Midbrain (tissue), 1 donor: ENCODE results near the gene GRXCR2.
"Not testable (repeated sequence)": the region's sequence is repeated elsewhere in the genome, so short reads cannot be mapped to it uniquely, and the experiment has no call there.

Experiments
- DNase-seq: peaks from one replicate; lab custom pipeline; 2025; lab: John Stamatoyannopoulos, UW

The GRXCR2 gene

DNA sequence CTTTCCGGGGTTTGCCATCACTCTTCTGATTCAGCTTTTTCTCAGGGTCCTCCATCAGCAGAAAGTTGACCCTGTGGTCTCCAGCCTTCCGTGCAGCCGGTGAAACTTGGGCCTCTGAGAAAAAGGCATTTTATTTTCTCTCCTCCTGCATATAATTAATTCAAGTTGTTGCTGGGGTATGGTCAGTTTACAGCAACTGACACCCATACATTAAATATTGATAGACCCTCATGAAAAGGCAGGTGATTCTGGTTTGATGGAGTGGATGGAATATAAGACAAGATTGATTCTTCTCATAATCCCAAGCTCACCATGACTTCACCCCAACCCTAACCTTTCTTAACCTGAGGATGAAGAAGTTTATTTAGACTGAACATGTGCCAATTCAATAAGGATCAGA, at the start of gene GRXCR2:
GRXCR2 (minus strand) TSS at position 101 of the 400 bp plus-strand sequence; CDS start at position 55, 46 bp downstream.
- DNase-seq: no peak

DNA sequence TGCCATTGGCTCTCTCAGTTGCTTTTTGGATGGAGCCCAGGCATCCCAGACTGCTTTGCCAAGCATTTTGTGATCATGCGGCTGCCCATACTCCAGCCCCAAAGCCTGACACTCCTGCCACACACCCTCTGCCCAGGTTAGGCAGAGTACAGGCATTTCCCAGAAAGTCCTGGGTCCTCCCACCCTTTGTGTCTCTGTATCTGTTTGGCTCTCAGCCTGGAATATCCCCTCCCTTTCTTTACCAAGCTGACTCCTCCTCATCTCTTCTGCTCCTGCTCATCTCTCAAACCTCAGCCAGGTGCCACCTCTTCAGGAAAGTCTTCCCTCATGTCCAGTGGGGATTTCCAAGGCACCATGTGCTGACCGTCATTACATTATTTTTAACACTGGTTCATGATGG, 49.2 kb upstream of the GRXCR2 start:
- DNase-seq: no peak

DNA sequence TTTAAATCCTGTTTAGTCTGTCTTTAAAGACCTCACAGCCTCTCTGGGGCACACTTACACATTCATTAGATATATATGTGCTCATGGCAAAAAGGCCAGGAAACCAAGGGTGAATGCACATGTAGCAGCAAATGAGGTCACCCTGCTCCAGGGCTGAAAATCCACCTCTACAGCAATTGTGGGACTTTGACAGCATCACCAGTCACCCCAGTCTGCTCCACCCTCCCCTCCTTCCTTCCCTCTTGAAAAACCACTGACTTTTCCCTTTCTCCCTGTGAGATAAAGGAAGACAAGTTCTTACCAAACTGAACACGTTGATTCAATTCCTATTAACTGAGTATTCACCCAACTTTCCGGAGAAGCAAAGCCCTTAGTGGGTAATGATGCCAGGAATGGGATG, 48.4 kb upstream of the GRXCR2 start:
- no peak for DNase-seq

DNA sequence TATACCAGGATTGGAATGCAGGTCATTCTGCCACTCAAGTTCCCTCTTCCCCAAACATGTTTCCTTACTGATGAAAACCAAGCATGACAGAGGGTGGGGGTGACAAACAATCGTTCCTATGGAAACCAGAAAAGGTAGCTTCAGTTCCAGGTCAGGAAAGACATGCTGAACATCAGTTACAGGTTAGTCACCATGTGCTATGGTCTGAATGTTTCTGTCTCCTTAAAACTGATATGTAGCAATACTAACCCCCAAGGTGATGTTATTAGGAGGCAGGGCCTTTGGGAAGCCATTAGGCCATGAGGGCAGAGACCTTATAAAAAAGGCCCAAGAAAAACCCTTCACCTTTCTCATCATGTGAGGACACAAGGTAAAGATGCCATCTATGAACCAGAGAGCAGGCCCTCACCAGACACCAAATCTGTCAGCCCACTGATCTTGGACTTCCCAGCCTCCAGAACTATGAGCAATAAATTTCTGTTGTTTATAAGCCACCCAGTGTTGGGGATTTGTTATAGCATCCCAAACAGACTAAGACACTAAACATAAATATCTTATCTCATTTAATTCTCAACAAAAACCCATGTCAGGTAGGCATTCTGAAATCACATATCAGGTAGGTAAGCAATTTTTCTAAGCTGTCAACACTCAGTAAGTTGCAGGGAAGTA, 47.9 kb upstream of the GRXCR2 start:
- DNase-seq: no peak

DNA sequence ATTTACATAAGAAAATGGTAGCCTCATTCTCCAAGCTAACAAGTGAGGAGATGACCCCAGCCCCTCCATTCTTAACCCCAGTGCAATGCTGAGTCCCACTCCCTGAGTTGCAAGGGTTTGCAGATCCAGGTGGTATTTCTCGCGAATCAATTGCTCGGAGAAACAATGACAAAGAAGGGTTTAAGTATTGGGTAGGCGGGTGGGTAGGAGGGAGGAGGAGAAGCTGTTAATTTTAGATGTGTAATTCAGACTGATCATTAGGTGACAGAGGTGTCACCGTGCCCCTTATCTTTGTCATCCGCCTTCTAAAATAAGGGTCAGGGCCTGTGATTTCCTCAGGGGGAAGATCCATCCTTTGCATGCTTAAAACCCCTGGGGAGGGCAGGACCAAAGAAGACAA, 46.6 kb upstream of the GRXCR2 start:
- DNase-seq: no peak

GRCh38 chr5:145918397-145918796, 45.6 kb upstream of the GRXCR2 start:
- no peak for DNase-seq

DNA sequence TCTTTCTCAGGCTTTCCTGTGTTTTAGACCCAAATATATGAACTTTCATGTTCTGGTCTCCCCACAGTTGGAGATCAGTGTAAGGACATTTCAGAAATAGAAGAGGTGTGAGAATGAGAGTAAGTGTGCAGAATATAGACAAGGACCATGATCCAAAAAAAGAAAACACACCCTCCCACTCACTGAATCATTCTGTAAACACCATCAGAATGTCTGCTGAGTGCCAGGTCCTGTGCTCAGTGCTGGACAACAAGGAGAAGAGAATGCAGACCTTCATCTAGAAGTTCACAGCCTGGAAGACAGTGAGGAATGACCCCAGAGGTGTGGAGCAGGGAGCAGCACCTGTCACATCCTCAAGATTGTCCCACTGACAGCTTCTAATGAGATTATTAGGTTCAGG, 44.5 kb upstream of the GRXCR2 start:
- no peak for DNase-seq

DNA sequence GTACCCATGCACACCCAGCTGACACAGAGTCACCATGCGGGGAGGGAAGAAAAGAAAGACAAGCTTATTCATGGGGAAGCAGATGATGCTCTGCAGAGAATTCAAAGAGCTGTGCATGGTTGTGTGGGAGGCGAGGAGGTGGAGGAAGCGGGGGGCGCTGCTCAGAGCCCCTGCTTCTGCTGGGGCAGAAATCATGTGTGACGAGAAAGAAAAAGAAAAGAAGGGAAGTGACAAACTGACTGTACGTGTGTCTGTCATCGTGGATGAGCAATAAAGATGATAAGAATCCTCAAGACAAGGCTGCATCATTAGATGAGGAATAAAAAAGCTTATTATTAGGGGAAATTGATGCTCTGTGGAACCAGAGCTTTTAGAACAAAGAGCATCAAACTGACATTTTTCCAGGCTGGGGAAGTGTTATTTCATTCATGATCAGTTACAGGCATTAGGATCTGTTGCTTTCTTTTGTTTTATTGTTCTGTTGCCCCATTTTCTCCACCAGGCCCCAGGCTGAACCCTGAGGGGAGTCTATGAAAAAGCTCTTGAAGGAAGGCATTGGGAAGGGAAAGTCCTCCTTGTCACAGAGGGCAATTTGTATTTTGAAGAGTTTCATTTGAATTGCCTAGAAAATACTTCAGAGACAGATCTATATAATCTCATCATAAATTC, 43.3 kb upstream of the GRXCR2 start:
- DNase-seq: no peak

DNA sequence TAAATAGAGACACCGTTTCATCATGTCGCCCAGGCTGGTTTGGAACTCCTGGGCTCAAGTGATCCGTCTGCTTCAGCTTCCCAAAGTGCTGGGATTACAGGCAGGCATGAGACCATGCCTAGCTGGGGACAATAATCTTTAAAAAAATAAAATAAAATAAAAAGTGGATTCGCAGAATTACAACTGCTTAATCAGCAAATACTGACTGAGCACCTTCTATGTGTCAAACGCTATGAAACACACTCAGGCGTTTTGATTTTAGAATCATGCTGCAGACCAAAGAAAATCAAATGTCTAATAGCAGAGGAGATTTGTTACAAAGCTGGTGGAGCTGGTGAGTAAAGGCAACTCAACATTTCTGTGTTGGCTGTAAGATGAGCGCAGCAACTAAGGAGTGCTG, 40.9 kb upstream of the GRXCR2 start:
- no peak for DNase-seq

- no peak for DNase-seq
Observed at GRCh38 chr5:145912594-145912993, 39.8 kb upstream of the GRXCR2 start.

DNA sequence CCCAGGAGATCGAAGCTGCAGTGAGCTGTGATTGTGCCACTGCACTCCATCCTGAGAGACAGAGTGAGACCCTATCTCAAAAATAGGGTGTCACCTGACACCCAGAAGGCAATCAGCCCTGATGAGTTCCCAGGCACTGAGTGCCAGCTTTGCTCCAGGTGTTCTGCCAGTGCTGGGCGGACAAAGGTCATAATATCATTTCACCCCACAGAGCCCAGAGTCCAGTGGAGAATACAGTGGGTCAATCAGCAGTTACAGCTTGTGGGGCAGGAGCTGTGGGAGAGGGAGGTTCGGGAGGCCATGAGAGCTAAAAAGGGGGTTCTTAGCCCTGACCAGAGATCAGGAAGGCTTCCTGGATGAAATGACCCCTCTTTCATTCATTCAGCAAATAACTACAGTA, 39.2 kb upstream of the GRXCR2 start:
- DNase-seq: no peak

DNA sequence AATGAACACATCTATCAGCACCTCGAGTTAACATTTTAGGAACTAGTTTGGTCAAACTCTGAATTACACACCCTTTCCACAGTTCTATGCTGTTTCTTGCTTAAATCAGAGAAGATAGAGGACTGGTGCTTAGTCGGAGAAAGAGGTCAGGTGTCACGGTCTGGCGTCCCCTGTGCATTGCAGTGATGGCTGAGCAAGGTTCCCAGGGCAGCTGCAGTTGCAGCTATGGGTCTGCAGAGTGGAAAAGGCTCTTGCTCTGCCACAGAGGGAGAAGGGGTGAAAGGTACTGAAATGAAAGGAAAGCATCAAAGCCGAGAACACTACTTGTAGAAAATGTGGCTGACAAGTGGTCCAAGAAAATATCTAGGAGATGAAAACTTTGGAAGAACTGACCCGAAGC, 38.4 kb upstream of the GRXCR2 start:
- DNase-seq: no peak

DNA sequence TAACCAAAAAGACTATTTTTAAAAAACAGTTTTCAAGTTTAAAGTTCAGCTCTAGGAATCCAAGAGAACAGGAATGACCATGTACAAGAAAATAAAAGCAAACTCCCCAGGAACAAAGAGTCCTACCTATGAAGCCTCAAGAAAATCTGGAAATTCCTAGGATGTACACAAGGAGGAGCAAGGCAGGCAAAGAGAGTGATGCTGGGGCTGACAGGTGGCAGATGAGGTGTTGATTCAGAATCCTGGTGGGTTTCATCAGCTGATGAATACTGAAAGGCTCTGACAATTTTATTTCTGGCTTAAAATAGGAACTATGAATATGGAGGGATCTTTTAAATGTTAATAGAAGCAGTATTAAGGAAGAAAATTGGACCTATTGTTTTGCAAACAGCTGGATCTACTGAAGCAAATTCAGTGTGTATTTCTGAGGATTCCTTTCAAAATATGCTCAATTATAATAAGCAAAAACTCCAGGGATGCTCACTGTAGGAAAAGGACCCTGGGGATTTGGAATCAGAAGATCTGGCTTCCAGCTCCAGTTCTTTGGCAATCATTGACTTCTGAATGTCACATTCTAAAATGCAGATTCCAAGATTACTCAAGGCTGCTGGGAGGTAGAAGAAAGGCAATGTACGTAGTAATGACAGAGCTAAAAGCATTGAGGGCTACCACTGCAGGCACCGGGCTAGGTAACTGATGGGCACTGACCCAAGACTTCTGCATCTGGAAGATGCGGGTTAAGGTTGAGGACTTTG, 35.6 kb upstream of the GRXCR2 start:
- DNase-seq: no peak

GRCh38 chr5:145906401-145906800, 33.6 kb upstream of the GRXCR2 start:
- DNase-seq: no peak

DNA sequence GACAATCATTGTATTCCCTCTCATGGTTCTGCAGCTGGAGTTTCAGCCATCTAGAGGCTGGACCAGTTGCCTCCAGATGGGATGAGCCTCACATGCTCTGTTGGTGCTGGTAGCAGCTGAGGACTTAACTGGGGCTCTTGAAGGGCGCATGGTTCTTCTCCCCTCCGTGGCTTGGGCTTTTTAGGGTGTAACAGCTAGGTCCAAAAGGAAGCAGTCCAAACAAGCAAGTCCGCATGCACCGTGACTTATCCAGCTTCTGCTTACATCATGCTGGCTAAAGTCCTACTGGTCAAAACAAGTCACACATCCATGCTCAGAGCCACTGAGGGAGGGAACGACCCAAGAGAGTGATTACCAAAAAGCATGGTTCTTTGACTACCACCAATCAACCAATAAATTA, 31.9 kb upstream of the GRXCR2 start:
- no peak for DNase-seq

DNA sequence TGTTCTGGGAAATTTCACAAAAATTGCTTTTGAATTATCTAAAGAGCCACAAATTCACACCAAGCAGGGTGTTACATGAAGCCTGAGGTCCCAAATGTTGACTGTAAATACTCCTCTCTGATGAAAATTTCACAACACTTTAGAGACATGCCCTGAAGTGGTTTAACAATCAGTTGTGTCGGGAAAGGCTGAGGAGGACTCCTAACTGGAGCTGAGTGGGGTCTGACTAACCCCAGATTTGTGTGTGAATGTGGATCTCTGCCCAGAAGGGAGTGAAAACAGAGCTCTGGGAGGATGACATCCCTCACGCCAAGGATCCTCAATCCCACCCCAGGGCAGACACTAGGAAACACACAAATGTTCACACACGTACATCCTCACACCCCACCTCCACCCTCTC, 31.1 kb upstream of the GRXCR2 start:
- no peak for DNase-seq

DNA sequence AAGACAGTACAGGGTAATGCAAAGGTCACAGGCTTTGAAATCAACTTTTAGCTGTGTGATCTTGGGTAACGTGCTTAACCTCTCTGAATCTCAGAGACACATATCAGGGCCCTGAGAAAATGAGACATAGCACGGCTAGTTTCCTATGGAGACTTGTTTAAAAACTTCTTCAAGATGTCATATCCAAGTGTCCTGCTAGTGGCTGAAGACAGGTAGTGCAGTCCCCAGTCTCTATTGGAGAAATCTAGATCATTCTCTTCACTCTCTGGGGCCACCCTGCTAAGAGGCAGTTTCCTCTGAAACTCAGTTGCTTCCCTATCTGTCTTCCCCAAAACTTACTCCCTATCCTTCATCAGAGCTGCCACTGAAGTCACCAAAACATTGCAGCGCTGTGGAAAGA, 30.3 kb upstream of the GRXCR2 start:
- no peak for DNase-seq

- DNase-seq: no peak
Observed at GRCh38 chr5:145902421-145902820, 29.6 kb upstream of the GRXCR2 start.

GRCh38 chr5:145898171-145898570, 25.4 kb upstream of the GRXCR2 start:
- DNase-seq: no peak

DNA sequence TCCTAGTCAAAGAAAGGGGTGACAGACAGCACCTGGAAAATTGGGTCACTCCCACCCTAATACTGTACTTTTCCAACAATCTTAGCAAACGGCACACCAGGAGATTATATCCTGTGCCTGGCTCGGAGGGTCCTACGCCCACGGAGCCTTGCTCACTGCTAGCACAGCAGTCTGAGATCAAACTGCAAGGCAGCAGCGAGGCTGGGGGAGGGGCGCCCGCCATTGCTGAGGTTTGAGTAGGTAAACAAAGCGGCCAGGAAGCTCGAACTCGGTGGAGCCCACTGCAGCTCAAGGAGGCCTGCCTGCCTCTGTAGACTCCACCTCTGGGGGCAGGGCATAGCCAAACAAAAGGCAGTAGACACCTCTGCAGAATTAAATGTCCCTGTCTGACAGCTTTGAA, 18.6 kb upstream of the GRXCR2 start:
- DNase-seq: not testable (repeated sequence)

DNA sequence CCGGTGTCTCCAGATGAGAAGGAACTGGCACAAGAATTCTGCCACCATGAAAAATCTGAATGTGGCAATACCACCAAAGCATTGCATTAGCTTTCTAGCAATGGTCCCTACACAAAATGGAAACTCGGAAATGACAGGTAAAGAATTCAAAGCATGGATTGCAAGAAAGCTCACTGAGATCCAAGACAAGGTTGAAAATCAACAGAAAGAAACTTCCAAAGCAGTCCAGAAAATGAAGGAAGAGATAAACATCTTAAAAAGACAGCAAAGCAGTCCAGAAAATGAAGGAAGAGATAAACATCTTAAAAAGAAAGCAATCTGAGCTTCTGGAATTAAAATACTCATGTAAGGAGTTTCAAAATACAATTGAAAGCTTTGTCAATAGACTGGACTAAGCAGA, 16.8 kb upstream of the GRXCR2 start:
- DNase-seq: no peak

GRCh38 chr5:145887976-145888574, 15.3 kb upstream of the GRXCR2 start:
- DNase-seq: no peak

DNA sequence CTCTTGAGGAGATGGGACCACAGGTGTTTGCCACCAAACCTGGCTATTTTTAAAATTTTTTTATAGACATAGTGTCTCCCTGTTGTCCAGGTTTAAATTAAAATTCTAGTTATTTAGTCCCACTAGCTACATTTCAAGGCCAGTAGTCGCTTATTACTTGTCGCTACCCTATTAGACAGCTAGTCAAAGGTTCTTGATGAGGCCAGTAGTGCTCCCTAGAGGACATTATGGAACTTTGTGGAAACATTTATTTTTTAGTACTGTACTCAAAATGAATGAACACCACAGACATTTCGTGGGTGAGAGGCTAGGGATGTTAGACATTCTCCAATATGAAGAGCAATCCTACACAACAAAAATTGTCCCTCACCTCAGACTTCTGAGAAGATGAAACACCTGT, 14.4 kb upstream of the GRXCR2 start:
- no peak for DNase-seq
